HG03175 (cell line): Measurements from ENCODE around the gene CTSO.

Experiments
- ATAC-seq: cut with Tn5 transposase; IDR thresholded peaks from one replicate; pipeline ENCODE4 v1.9.1; 2021; ENCODE audit warnings: mild to moderate bottlenecking, moderate library complexity; ENCODE audit not compliant: unreplicated experiment

Gene CTSO

GRCh38 chr4:155953151-155954117 is at the start of gene CTSO:
Gene CTSO (minus strand): TSS chr4:155953866. CDS start chr4:155953847, 19 bp downstream.
- peak; percentile 95 for ATAC-seq

GRCh38 chr4:156000491-156000890 is 46.8 kb upstream of the CTSO start:
- no peak for ATAC-seq

GRCh38 chr4:155999725-156000124 is 46.1 kb upstream of the CTSO start:
- no peak for ATAC-seq

GRCh38 chr4:155995069-155995468 is 41.4 kb upstream of the CTSO start:
- ATAC-seq, result peak; percentile 65

GRCh38 chr4:155984106-155984797 is 30.6 kb upstream of the CTSO start:
- no peak for ATAC-seq

- no peak for ATAC-seq
Measured at GRCh38 chr4:155982736-155983385, 29.2 kb upstream of the CTSO start.

GRCh38 chr4:155978810-155979209 is 25.1 kb upstream of the CTSO start:
- ATAC-seq, result no peak

GRCh38 chr4:155975511-155975910 is 21.8 kb upstream of the CTSO start:
- no peak for ATAC-seq

GRCh38 chr4:155974996-155975395 is 21.3 kb upstream of the CTSO start:
- ATAC-seq, result no peak

GRCh38 chr4:155974476-155974749 is 20.7 kb upstream of the CTSO start:
- peak; percentile 91 for ATAC-seq

- peak; percentile 26 for ATAC-seq
Measured at GRCh38 chr4:155973639-155974475, 20.2 kb upstream of the CTSO start.

- no peak for ATAC-seq
Measured at GRCh38 chr4:155972098-155972497, 18.4 kb upstream of the CTSO start.

- ATAC-seq, result no peak
Measured at GRCh38 chr4:155966731-155967395, 13.2 kb upstream of the CTSO start.

GRCh38 chr4:155966171-155966570 is 12.5 kb upstream of the CTSO start:
- ATAC-seq, result no peak

- ATAC-seq, result no peak
Measured at GRCh38 chr4:155964016-155964891, 10.6 kb upstream of the CTSO start.

- no peak for ATAC-seq
Measured at GRCh38 chr4:155962767-155963166, 9.1 kb upstream of the CTSO start.

GRCh38 chr4:155961575-155961974 is 7.9 kb upstream of the CTSO start:
- ATAC-seq, result no peak

- ATAC-seq, result no peak
Measured at GRCh38 chr4:155960522-155960921, 6.9 kb upstream of the CTSO start.

GRCh38 chr4:155959417-155959816 is 5.8 kb upstream of the CTSO start:
- ATAC-seq, result no peak
